Ramos (cell line): ENCODE measurements around the gene FOXO4.

Experiments
- in situ Hi-C: fragments of 300-500 bp; cut with MboI; formaldehyde crosslinking; loops from one replicate; pipeline ENCODE4 v1.14.3; 2022; ENCODE audit warnings: low sequenced_read_pairs; ENCODE audit not compliant: unreplicated experiment

The FOXO4 gene

DNA sequence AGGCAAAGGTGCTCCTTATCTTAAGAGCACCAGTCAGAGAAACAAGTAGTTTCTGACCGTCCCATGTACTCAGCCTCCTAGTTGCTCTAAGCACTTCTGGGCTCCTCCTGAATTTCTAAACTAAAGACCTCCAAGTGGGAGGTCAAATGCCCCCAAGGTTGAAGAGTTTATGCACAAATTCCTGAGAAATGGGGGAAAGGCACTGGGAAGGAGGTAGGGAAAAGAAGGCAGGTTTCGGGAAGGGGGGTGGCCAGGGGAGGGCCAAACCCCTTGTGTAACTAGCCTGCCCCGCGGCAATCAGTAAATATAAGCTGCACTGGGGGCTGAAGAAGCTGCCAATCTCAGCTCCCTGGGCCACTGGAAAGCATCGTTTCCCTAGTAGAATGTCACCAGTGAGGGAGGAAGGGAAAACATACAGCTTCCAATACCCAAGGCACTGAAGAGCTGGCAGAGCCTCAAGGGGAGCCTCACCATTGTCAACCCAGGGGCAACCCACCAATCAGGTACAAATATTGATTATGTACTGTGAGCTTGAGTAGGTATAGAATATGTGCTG is 3.4 kb downstream of the FOXO4 start:
- in situ Hi-C loops = no loop called here

GRCh38 chrX:71099736-71100135 is 4.1 kb downstream of the FOXO4 start:
- in situ Hi-C loops = no loop called here

- in situ Hi-C loops = no loop called here
Measured at GRCh38 chrX:71100581-71101505, 5.2 kb downstream of the FOXO4 start.

- in situ Hi-C loops = no loop called here
Measured at GRCh38 chrX:71102292-71102691, 6.6 kb downstream of the FOXO4 start.

DNA sequence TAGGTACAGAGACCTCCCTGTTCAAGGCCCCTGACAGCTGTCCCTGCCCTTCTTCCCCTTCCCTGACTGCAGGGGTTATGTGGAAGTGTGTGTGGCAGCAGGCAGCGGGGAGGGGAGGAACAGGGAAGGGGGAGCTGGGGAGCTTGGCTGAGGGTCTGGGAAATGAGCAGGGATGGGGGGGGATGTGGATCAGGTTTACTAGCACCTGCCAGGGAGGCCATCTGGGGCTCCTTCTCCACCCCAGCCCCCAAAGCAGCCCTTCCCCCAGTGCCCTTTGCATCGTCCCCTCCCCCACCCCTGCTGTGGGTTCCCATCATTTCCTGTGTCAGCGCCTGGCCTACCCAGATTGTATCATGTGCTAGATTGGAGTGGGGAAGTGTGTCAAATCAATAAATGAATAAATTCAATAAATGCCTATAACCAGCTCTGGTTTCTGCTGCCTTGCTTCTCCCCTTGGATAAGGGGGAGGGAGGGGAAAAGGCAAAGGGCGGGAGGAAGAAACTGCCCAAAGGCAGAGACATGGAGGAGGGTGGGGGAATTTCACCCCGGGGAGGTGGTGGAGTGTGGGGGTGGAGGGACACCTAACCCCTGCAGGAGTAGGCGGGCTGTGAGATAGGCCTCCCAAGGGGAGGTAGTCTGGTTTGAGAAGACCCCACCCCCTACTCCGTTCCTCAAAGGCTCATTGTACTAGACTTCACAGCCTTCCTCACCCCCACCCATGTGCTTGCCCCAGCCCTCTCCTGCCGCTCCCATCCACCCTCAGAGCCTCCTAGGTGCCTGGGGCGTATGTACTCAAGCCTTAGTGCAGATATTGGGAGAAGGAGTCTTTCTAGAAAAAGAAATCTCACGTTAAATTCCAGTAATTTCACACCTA is 7.7 kb downstream of the FOXO4 start:
- in situ Hi-C loops = no loop called here

DNA sequence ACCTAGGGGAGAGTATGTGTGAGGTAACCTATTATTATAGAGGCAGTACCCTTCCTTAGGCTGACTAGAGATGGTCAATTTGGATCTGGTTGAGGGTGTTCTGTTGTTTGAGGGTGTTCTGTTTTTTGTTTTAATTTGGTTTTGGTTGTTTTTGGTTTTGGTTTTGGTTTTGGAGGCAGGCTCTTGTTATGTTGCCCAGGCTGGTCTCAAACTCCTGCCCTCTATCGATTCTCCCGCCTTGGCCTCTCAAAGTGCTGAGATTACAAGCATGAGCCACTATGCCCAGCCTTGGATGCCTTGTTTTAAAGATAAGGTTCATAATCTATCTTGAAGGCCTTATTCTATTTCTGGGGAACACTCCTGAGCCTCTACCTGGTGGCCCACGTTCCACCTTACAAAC is 10.0 kb downstream of the FOXO4 start:
- in situ Hi-C loops = no loop called here

- in situ Hi-C loops = no loop called here
Measured at GRCh38 chrX:71106427-71106826, 10.8 kb downstream of the FOXO4 start, which contains the start of gene CXorf65. Gene CXorf65 (minus strand): TSS chrX:71106740. CDS start chrX:71106556, 184 bp downstream.

DNA sequence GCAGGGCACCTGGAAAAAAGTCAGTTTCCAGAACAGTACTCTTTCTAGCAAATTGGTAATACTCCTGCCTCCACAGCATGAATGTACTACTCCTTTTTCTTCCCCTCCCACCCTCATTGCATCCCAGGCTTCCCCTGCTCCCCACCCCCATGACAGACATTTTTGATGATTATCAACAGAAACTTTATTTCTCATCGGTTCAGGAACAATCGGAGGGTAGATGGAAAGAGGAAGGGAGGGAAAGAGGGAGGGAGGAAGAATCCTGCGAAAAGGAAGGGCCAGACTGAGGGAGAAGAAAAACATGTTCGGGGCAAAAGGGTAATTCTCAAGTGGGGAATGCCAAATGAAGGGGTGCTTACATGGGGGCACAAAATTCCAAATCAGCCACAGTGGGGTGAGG is 11.6 kb downstream of the FOXO4 start:
- in situ Hi-C loops = no loop called here

- in situ Hi-C loops = no loop called here
Measured at GRCh38 chrX:71107762-71108360, 12.2 kb downstream of the FOXO4 start.

GRCh38 chrX:71109051-71109450 is 13.4 kb downstream of the FOXO4 start:
- in situ Hi-C loops = no loop called here

- in situ Hi-C loops = no loop called here
Measured at GRCh38 chrX:71111141-71111843, 15.6 kb downstream of the FOXO4 start, which contains the start of gene IL2RG. Gene IL2RG (minus strand): TSS chrX:71111577. CDS start chrX:71111539, 38 bp downstream.

DNA sequence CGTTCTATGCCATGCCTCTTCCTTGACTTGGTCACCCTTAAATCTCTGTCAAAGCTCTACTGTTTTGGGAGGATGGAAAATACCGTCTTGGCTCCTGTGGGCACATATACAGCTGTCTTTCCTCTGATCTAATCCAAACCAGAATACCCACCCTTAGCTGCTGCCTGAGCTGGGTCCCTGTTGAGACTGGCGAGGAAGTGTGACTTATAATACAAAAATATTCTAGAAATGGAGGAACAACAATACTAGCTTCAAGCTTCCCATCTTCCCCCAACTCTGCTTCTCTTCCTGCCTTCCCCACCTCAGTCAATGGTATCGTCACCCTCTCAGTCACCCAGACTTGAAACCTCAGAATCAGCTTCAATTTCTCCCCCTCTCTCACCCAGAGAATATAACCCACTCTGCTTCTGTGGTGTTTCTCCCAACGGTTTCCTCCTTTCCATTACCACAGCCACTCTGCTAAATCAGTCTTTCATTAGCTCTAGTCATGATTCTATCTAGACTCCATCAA is 16.3 kb downstream of the FOXO4 start:
- in situ Hi-C loops = no loop called here

DNA sequence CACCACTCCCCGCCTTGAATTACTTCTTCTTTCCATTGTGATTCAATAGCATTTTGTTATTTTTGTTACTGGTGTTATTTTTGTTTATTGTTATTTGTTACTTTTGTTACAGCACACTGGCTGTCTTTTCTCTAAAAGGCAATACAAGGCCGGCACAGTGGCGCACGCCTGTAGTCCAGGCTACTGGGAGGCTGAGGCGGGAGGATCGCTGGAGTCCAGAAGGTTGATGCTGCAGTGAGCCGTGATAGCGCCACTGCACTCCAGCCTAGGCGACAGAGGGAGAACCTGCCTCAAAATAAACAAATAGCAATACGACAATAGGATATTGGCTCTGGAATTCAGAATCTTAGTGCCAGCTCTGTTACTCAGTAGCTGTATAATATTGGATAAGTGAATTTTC is 21.7 kb downstream of the FOXO4 start:
- in situ Hi-C loops = no loop called here

GRCh38 chrX:71118032-71118984 is 22.7 kb downstream of the FOXO4 start, which contains the start of gene MED12:
Gene MED12 (plus strand): TSS chrX:71118596. CDS start chrX:71118755, 159 bp downstream.
- in situ Hi-C loops = no loop called here

DNA sequence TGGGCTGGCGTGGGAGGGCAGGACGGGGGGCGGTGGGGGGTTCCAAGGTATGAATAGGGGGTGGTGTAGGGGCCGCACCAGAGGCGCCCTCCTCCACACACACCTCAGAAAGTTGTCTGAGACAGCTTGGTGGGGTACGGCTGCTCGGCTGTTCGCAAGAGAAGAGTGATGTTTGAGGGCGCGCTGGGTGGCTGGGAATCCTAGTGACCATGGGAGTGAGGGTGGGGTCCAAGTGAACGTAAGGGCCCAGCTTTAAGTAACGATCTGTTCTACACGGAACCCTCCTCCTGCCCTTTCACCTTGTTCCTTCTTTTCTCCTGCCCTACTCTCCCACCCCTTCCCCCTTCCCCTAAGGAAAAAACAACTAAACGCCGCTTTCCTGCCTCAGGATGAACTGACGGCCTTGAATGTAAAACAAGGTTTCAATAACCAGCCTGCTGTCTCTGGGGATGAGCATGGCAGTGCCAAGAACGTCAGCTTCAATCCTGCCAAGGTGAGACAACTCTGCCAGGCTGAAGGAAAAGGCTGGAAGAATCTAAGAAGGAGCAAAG is 23.4 kb downstream of the FOXO4 start:
- in situ Hi-C loops = no loop called here

GRCh38 chrX:71128166-71128833 is 32.6 kb downstream of the FOXO4 start:
- in situ Hi-C loops = no loop called here
